ENCODE results near the gene PCBD1. TPM values are rescaled to one million over a fixed set of nuclear protein-coding genes. Genes with fewer than 3 reads are reported as not detected.

Gene PCBD1
- total and polyA plus RNA-seq, 12 donors = 42.7 to 213 (median 137) TPM

DNA sequence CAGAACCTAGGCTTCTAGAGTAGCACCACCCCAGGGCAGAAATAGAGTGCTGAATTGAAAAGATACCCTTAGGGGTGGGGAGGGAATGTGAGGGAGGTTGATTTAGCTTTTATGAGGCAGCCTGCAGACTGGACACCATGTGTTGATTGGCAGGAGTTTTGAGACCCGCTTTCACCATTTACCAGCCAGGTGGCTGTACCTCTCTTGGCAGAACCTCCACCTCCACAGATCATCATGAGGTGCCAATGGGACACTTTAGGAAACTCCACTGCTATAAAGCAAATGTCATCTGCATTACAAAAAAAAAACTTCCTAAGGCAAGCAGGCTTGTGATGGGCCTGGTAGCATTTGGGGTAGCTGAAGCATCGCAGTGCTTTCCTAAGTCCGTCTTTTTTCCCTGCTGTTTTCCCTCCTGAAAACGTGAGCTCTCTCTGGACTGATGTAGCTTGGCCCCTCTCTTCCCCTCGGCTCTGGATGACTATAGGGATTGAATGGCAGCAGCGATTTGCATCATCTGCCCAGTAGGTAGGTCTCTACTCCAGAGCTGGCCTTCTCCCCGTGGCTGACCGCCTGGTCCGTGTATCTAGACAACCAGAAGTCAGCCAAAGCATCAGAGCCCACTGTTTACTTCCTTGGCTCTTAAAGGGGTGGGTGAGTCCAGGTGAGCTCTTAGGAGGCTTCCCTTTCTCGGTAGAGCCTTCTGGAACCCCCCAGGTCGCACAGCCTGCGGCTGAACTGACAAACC, 1.3 kb downstream of the PCBD1 start:
- Histone ChIP-seq H3K36me3 (replicated peaks in 1 of 2) (peaks cover 0 to 23% of the 10 kb centered on the region in 2 donors), H3K27me3 (no peaks in the 10 kb centered on the region), H3K9me3 (replicated peaks in 1 of 3) (no peaks in the 10 kb centered on the region), H3K4me1 (replicated peaks in 1 of 2) (peaks cover 15 to 26% of the 10 kb centered on the region in 2 donors), H3K27ac (peak overlapping the region in 3 of 5 donors; percentile 96 to 97 (median 96)), H3K4me3 (peak overlapping the region in 1 of 4 donors; percentile 75)
- WGBS, 4 donors = 62 to 77% (median 68%) methylated on average over 9 to 12 of the region's 12 CpGs
- DNase-seq = peak in 2 of 7 donors; percentile 8 to 23
- intact Hi-C loops (cut with DNase I) = no loop called here
- TF ChIP-seq, protein P1, sequence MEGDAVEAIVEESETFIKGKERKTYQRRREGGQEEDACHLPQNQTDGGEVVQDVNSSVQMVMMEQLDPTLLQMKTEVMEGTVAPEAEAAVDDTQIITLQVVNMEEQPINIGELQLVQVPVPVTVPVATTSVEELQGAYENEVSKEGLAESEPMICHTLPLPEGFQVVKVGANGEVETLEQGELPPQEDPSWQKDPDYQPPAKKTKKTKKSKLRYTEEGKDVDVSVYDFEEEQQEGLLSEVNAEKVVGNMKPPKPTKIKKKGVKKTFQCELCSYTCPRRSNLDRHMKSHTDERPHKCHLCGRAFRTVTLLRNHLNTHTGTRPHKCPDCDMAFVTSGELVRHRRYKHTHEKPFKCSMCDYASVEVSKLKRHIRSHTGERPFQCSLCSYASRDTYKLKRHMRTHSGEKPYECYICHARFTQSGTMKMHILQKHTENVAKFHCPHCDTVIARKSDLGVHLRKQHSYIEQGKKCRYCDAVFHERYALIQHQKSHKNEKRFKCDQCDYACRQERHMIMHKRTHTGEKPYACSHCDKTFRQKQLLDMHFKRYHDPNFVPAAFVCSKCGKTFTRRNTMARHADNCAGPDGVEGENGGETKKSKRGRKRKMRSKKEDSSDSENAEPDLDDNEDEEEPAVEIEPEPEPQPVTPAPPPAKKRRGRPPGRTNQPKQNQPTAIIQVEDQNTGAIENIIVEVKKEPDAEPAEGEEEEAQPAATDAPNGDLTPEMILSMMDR (IDR thresholded peaks at IDR 0.05) = no peak
- TF ChIP-seq POLR2A (IDR thresholded peaks at IDR 0.05) = no peak

DNA sequence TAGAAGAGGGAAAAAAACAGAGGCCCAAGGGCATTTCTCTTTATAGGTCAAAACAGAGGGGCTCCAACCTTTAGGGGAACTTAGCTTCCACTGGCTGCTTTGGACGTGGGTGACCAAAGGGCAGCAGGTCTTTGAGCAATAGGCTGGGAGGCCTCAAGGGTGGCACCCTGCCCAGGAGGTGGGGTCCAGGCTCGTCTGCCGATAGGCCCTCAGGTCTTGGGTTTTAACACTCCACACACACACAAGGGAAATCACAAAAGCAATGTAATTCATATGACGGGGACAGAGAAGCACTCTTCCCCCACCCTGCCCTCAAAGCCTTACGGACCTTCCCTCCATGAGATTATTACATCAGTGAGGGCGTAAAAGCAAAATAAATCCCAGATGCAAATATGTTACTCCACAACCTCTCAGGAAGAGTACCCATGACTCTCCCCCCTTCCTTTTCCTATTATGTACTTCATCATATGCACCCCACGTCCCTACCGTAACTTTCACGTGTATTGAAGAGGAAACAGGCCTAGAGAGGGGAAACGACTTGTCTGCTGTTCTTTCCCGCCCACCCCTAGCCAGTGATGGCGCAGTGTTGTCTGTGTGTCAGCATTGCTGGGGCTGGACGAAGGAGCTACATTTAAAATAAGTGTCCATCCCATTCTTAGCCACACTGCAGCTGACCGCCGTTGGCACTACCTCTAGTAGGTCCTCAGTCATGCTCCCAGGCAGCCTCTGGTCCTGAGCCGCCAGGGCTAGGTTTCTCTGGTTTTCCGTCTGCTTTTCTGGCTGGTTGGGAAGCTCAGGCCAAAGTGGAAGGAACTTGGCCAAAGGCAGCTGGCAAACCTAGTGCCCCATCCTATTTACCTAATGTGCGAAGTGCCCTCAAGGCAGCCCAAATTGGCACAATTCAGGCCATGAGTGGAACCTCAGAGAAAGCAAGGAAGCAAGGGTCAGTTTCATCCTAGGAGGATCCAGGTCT, 2.1 kb downstream of the PCBD1 start:
- Histone ChIP-seq H3K36me3 (replicated peaks in 1 of 2) (peaks cover 0 to 23% of the 10 kb centered on the region in 2 donors), H3K27me3 (no peaks in the 10 kb centered on the region), H3K4me1 (replicated peaks in 1 of 2) (peaks cover 14 to 26% of the 10 kb centered on the region in 2 donors), H3K9me3 (replicated peaks in 1 of 3) (no peaks in the 10 kb centered on the region), H3K27ac (peak overlapping the region in 2 of 5 donors; percentile 37 to 97), H3K4me3 (no peak overlapping the region)
- no peak for TF ChIP-seq POLR2A (IDR thresholded peaks at IDR 0.05)
- TF ChIP-seq, protein P1 (IDR thresholded peaks at IDR 0.05) = no peak
- WGBS, 4 donors = 77 to 84% (median 82%) methylated on average over 17 to 18 of the region's 18 CpGs
- DNase-seq = peak in 2 of 7 donors; percentile 13 to 67
- intact Hi-C loops (cut with DNase I) = no loop called here

DNA sequence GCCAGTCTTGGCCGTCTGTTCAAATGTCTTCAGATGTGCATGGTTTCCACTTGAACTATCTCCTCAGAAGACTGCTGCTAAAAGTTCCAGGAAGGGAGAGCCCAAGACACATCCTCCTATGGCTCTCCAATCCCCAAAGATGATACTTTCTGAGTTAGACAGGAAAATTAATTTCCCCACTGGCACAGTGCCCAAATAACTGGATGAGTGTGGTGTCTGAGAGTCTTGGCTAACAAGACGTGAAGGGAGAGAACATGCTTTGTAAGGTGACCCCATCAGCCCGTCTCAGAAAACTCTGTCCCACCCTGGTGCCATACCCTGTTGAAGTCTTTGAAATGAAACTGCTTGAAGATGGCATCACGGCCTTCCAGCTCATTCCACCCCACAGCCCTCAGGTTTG, 2.9 kb downstream of the PCBD1 start:
- H3K36me3 ChIP-seq (replicated peaks in 1 of 2) = peaks cover 0 to 23% of the 10 kb centered on the region in 2 donors
- no peaks in the 10 kb centered on the region for H3K27me3 ChIP-seq
- peak overlapping the region in 1 of 5 donors; percentile 37 for H3K27ac ChIP-seq
- H3K4me3 ChIP-seq = no peak overlapping the region
- TF ChIP-seq, protein P1 (IDR thresholded peaks at IDR 0.05) = no peak
- TF ChIP-seq POLR2A (IDR thresholded peaks at IDR 0.05) = no peak
- H3K9me3 ChIP-seq (replicated peaks in 1 of 3) = no peaks in the 10 kb centered on the region
- WGBS, 4 donors = 70 to 76% (median 71%) methylated on average over 4 of the region's 4 CpGs
- peaks cover 11 to 19% of the 10 kb centered on the region in 2 donors for H3K4me1 ChIP-seq (replicated peaks in 1 of 2)
- DNase-seq = peak in 4 of 7 donors; percentile 27 to 48 (median 38)
- intact Hi-C loops (cut with DNase I) = no loop called here

DNA sequence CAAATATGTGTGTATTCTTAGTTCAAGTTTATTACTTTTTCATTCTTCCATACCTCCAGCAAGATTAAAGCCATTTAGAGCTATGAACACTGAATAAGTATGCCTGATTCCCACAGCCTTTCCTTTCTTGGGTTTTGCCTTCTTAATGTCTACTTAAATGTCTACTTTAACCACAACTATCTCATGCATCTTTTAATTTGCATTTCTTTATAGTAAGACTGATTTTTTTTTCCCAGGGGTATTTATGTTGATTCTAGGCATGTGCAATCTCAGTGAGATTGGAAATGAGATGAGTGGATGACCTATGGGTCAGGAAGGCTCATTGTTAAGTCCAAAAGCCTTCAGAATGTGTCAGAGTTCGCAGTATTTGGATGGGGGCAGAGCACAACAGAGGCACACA, 3.6 kb downstream of the PCBD1 start:
- Histone ChIP-seq H3K36me3 (replicated peaks in 1 of 2) (peaks cover 0 to 23% of the 10 kb centered on the region in 2 donors), H3K4me3 (no peak overlapping the region), H3K27me3 (no peaks in the 10 kb centered on the region), H3K4me1 (replicated peaks in 1 of 2) (peaks cover 11 to 16% of the 10 kb centered on the region in 2 donors), H3K27ac (no peak overlapping the region), H3K9me3 (replicated peaks in 1 of 3) (no peaks in the 10 kb centered on the region)
- 92 to 100% (median 97%) methylated on average over 1 of the region's 1 CpG for WGBS, 4 donors
- TF ChIP-seq POLR2A (IDR thresholded peaks at IDR 0.05) = no peak
- TF ChIP-seq, protein P1 (IDR thresholded peaks at IDR 0.05) = no peak
- DNase-seq = no peak
- intact Hi-C loops (cut with DNase I) = loop anchor here in 1 of 2 donors (5.0 kb wide), 1 partner anchor 332 kb away; no protein-coding TSS in a partner anchor
